SU-DHL-6 (cell line): ENCODE measurements around the gene LRRC8E.

ENCODE experiments used
- H2AFZ ChIP-seq: fragments of 200-600 bp; sonication (generic); 2 replicates; pipeline ENCODE4 v1.6.1; 2014; ENCODE audit warnings: low read depth, mild to moderate bottlenecking, moderate library complexity, mixed read lengths, antibody characterized with exemption, low read length; ENCODE audit not compliant: severe bottlenecking
- H3F3A ChIP-seq: fragments of 200-600 bp; shearing (Covaris generic); 2 replicates; pipeline ENCODE4 v1.6.0; 2016; ENCODE audit warnings: antibody characterized with exemption, mild to moderate bottlenecking; ENCODE audit not compliant: insufficient read depth
- H3K27ac ChIP-seq: fragments of 200-600 bp; sonication (generic); 2 replicates; pipeline ENCODE4 v1.5.1; 2016; ENCODE audit warnings: low read depth, mild to moderate bottlenecking, low read length, moderate library complexity, mixed read lengths
- H3K27me3 ChIP-seq: fragments of 200-600 bp; sonication (generic), shearing (Covaris generic); 2 replicates; pipeline ENCODE4 v1.6.0; 2014; ENCODE audit warnings: mild to moderate bottlenecking, low read length
- H3K36me3 ChIP-seq: fragments of 200-600 bp; sonication (generic); 2 replicates; pipeline ENCODE4 v1.6.1; 2014; ENCODE audit warnings: mild to moderate bottlenecking, low read length, mixed read lengths
- H3K4me2 ChIP-seq: fragments of 300-600, 200-600 bp; shearing (Covaris generic), sonication (generic); 2 replicates; pipeline ENCODE4 v1.6.0; 2014; ENCODE audit warnings: low read length, low read depth, mild to moderate bottlenecking; ENCODE audit not compliant: poor library complexity, severe bottlenecking
- H3K4me3 ChIP-seq: fragments of 200-600 bp; sonication (generic); 2 replicates; pipeline ENCODE4 v1.5.1; 2014; ENCODE audit warnings: antibody characterized with exemption, low read length, mild to moderate bottlenecking, mixed read lengths; ENCODE audit not compliant: insufficient read depth, poor library complexity, severe bottlenecking
- H3K79me2 ChIP-seq: fragments of 200-600 bp; sonication (generic); 2 replicates; pipeline ENCODE4 v1.6.1; 2014; ENCODE audit warnings: mild to moderate bottlenecking, low read length, moderate library complexity; ENCODE audit not compliant: insufficient read depth
- H3K9ac ChIP-seq: fragments of 200-600 bp; sonication (generic); 2 replicates; pipeline ENCODE4 v1.7.0; 2014; ENCODE audit warnings: mild to moderate bottlenecking, low read length
- H3K9me2 ChIP-seq: fragments of 200-600 bp; sonication (generic); replicated peaks from 2 replicates; pipeline ENCODE4 v1.6.1; 2014; ENCODE audit warnings: low read length; ENCODE audit not compliant: insufficient read depth
- H3K9me3 ChIP-seq: fragments of 200-600 bp; sonication (generic); 2 replicates; pipeline ENCODE4 v1.6.1; 2014; ENCODE audit warnings: low read length, mixed read lengths; ENCODE audit not compliant: insufficient read depth
- H4K20me1 ChIP-seq: fragments of 200-600 bp; sonication (generic); 2 replicates; pipeline ENCODE4 v1.6.1; 2014; ENCODE audit warnings: low read depth, mild to moderate bottlenecking, antibody characterized with exemption, low read length, moderate library complexity, mixed read lengths
- EZH2phosphoT487 ChIP-seq: fragments of 200-600 bp; sonication (generic), shearing (Covaris generic); conservative IDR thresholded peaks from 2 replicates; pipeline ENCODE4 v1.6.1; 2018; ENCODE audit warnings: mild to moderate bottlenecking, antibody characterized with exemption, low read length, moderate library complexity, mixed read lengths
- TF ChIP-seq, protein P1 (sequence below): fragments of 200-600 bp; sonication (generic); IDR thresholded peaks from one replicate; pipeline ENCODE4 v1.5.1; 2017; ENCODE audit warnings: antibody characterized with exemption, mild to moderate bottlenecking, low read length, moderate library complexity; ENCODE audit not compliant: insufficient read depth, poor library complexity, severe bottlenecking

LRRC8E gene

DNA sequence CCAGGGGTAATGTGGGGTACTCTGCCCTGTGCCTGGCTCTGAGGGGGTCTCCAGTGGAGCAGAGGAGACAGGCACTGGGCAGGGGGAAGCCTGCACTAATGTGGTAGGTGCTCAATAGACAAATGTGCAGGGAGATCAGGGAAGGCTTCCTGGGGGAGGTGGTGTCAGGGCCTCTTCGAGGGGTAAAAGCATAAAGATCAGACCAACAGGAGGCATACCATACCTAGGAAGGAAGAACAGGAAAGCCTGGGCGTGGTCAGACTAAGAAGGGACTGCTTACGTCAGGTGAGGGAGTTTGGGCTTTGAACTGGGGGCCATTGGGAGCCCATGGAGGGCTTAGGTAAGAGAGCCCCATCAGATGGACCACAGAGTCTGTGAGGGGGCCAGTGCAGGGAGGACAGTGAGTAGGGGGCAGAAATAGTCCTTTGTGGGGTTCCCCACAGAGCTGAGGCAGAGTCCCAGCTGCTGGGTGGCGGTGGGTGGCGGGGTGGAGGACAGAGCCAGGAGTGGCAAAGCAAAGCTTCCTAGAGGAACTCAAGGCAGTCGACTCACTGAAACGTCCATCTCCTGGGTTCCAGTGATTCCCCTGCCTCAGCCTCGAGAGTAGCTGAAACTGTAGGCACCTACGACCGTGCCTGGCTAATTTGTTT is 22.9 kb upstream of the LRRC8E start:
- Histone ChIP-seq H3K9me3 (no peaks in the 10 kb centered on the region), H3K36me3 (no peaks in the 10 kb centered on the region), H3K9me2 (no peaks in the 10 kb centered on the region), H2AFZ (no peak overlapping the region), H3K27ac (no peak overlapping the region), H4K20me1 (no peaks in the 10 kb centered on the region), H3K27me3 (no peaks in the 10 kb centered on the region), H3F3A (no peaks in the 10 kb centered on the region), H3K4me2 (no peak overlapping the region), H3K79me2 (no peaks in the 10 kb centered on the region), H3K4me3 (no peak overlapping the region), H3K9ac (no peak overlapping the region)
- TF ChIP-seq EZH2phosphoT487 = no peak
- TF ChIP-seq, protein P1, sequence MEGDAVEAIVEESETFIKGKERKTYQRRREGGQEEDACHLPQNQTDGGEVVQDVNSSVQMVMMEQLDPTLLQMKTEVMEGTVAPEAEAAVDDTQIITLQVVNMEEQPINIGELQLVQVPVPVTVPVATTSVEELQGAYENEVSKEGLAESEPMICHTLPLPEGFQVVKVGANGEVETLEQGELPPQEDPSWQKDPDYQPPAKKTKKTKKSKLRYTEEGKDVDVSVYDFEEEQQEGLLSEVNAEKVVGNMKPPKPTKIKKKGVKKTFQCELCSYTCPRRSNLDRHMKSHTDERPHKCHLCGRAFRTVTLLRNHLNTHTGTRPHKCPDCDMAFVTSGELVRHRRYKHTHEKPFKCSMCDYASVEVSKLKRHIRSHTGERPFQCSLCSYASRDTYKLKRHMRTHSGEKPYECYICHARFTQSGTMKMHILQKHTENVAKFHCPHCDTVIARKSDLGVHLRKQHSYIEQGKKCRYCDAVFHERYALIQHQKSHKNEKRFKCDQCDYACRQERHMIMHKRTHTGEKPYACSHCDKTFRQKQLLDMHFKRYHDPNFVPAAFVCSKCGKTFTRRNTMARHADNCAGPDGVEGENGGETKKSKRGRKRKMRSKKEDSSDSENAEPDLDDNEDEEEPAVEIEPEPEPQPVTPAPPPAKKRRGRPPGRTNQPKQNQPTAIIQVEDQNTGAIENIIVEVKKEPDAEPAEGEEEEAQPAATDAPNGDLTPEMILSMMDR = no peak

- no peaks in the 10 kb centered on the region for H3K9me3 ChIP-seq
- H3K27me3 ChIP-seq = no peaks in the 10 kb centered on the region
- H2AFZ ChIP-seq = no peak overlapping the region
- H3K27ac ChIP-seq = no peak overlapping the region
- no peaks in the 10 kb centered on the region for H4K20me1 ChIP-seq
- H3K9ac ChIP-seq = no peak overlapping the region
- H3K79me2 ChIP-seq = no peaks in the 10 kb centered on the region
- no peaks in the 10 kb centered on the region for H3K36me3 ChIP-seq
- H3F3A ChIP-seq = peaks cover 9% of the 10 kb centered on the region
- no peak overlapping the region for H3K4me2 ChIP-seq
- TF ChIP-seq EZH2phosphoT487 = no peak
- TF ChIP-seq, protein P1 = no peak
- H3K9me2 ChIP-seq = no peaks in the 10 kb centered on the region
- no peak overlapping the region for H3K4me3 ChIP-seq
Observed at GRCh38 chr19:7866399-7867091, 21.8 kb upstream of the LRRC8E start.

- Histone ChIP-seq H3K79me2 (no peaks in the 10 kb centered on the region), H3K27me3 (no peaks in the 10 kb centered on the region), H3K4me2 (no peak overlapping the region), H3K9me2 (no peaks in the 10 kb centered on the region), H3K9ac (no peak overlapping the region), H3K27ac (no peak overlapping the region), H2AFZ (no peak overlapping the region), H3K9me3 (no peaks in the 10 kb centered on the region), H3K36me3 (no peaks in the 10 kb centered on the region), H3F3A (peaks cover 11% of the 10 kb centered on the region), H3K4me3 (no peak overlapping the region), H4K20me1 (no peaks in the 10 kb centered on the region)
- TF ChIP-seq, protein P1 = no peak
- TF ChIP-seq EZH2phosphoT487 = no peak
Observed at GRCh38 chr19:7867092-7867844, 21.0 kb upstream of the LRRC8E start.
